Caco-2 (cell line): ENCODE measurements around the gene STAG3. TPM values are rescaled to one million over a fixed set of nuclear protein-coding genes. Genes with fewer than 3 reads are reported as not detected.
"Not testable (repeated sequence)": the region's sequence is repeated elsewhere in the genome, so short reads cannot be mapped to it uniquely, and the experiment has no call there.

Experiments used
- BruUV-seq: library from RNA; stranded (reverse); fragments of 400-500 nt; replicated peaks from 2 replicates; lab custom pipeline; 2021; lab: Mats Ljungman, UMichigan
- CTCF ChIA-PET: fragments of 300-600 bp; sonication (Branson Sonifier 250); formaldehyde crosslinking; loops from one replicate; lab custom pipeline; 2022; ENCODE audit warnings: antibody characterized with exemption; lab: Charles Lee
- POLR2A ChIA-PET: fragments of 300-600 bp; sonication (Branson Sonifier 250); formaldehyde crosslinking; loops from one replicate; lab custom pipeline; 2022; ENCODE audit warnings: antibody characterized with exemption; lab: Charles Lee
- DNase-seq, 2 experiments: peaks; one replicate each; pipeline versions ENCODE4 v3.0.0 to v3.0.0-alpha.2; 2020 to 2022
- H3K27me3 ChIP-seq: replicated peaks from 2 replicates; pipeline ENCODE4 v1.6.0; 2011; ENCODE audit warnings: low read length; ENCODE audit not compliant: control insufficient read depth, insufficient read depth
- H3K36me3 ChIP-seq: 2 replicates; pipeline ENCODE4 v1.5.1; 2011; ENCODE audit warnings: low read length; ENCODE audit not compliant: control insufficient read depth, insufficient read depth
- H3K4me1 ChIP-seq: fragments of 250-450 bp; sonication (Bioruptor Pico); 2 replicates; pipeline ENCODE4 v1.5.1; 2020; ENCODE audit warnings: mild to moderate bottlenecking
- H3K4me3 ChIP-seq: 2 replicates; pipeline ENCODE4 v1.5.1; 2011; ENCODE audit warnings: low read depth, mild to moderate bottlenecking, control low read depth, low read length
- H3K9me3 ChIP-seq: fragments of 250-450 bp; sonication (Bioruptor Pico); 2 replicates; pipeline ENCODE4 v1.5.1; 2020; ENCODE audit warnings: mild to moderate bottlenecking, moderate library complexity
- H3K27ac Mint-ChIP-seq: one replicate; pipeline ENCODE4 v1.8.0; 2022; ENCODE audit warnings: mixed read lengths; ENCODE audit not compliant: unreplicated experiment
- H3K27me3 Mint-ChIP-seq: one replicate; pipeline ENCODE4 v1.8.0; 2022; ENCODE audit warnings: mixed read lengths; ENCODE audit not compliant: insufficient read depth, unreplicated experiment
- H3K36me3 Mint-ChIP-seq: one replicate; pipeline ENCODE4 v1.8.0; 2022; ENCODE audit warnings: mild to moderate bottlenecking, mixed read lengths; ENCODE audit not compliant: insufficient read depth, unreplicated experiment
- H3K4me1 Mint-ChIP-seq: one replicate; pipeline ENCODE4 v1.8.0; 2022; ENCODE audit warnings: low read depth, mixed read lengths; ENCODE audit not compliant: unreplicated experiment
- H3K4me3 Mint-ChIP-seq: one replicate; pipeline ENCODE4 v1.8.0; 2022; ENCODE audit warnings: mild to moderate bottlenecking, moderate library complexity, mixed read lengths; ENCODE audit not compliant: unreplicated experiment
- H3K9me3 Mint-ChIP-seq: one replicate; pipeline ENCODE4 v1.8.0; 2022; ENCODE audit warnings: mixed read lengths; ENCODE audit not compliant: unreplicated experiment
- intact Hi-C: fragments of 100-400 bp; cut with micrococcal nuclease; formaldehyde crosslinking; loops from one replicate; pipeline ENCODE4 v1.10.0; 2022; ENCODE audit not compliant: unreplicated experiment
- total RNA-seq: library from RNA; stranded (reverse); gene quantifications from 2 replicates; pipeline ENCODE4 v1.2.3, GENCODE V29; 2022
- TF ChIP-seq, protein P1 (sequence below), 2 experiments: fragments of 200-600 bp in 1 of 2; IDR thresholded peaks; 1 replicate in 1 of 2; 2 replicates in 1 of 2; pipeline versions ENCODE4 v1.5.1 to v1.8.0; 2011 to 2022; ENCODE audit warnings: antibody characterized with exemption in 1 of 2, control low read depth in 1 of 2, inconsistent platforms in 1 of 2, low read depth in 1 of 2, low read length in 1 of 2, mild to moderate bottlenecking in 1 of 2, moderate library complexity in 1 of 2; ENCODE audit not compliant: insufficient read depth in 1 of 2, severe bottlenecking in 1 of 2, unreplicated experiment in 1 of 2

STAG3 gene
- total RNA-seq, 1 experiment from 2014 or later = 1.3 TPM

- BruUV-seq, H3K4me3 Mint-ChIP-seq, H3K27me3 Mint-ChIP-seq, H3K36me3 Mint-ChIP-seq, intact Hi-C loops, POLR2A ChIA-PET, H3K9me3 ChIP-seq, H3K4me3 ChIP-seq, H3K27me3 ChIP-seq, H3K36me3 ChIP-seq, H3K9me3 Mint-ChIP-seq: not testable (repeated sequence)
- Mint-ChIP-seq H3K27ac (peak overlapping the region; percentile 63), H3K4me1 (peaks cover 19% of the 10 kb centered on the region)
- CTCF ChIA-PET = interaction anchor here (1.4 kb wide), 1 partner anchor 28 kb away, joined by 4 read pairs; no protein-coding TSS in a partner anchor
- H3K4me1 ChIP-seq = peaks cover 16% of the 10 kb centered on the region
- DNase-seq = peak in 1 of 2 experiments; percentile 18
Measured at GRCh38 chr7:100244988-100245605, 67.4 kb downstream of the STAG3 start.

GRCh38 chr7:100246121-100246864 lies 68.6 kb downstream of the STAG3 start:
- intact Hi-C loops, H3K36me3 ChIP-seq, H3K4me3 ChIP-seq, BruUV-seq, H3K9me3 ChIP-seq, H3K27me3 ChIP-seq, H3K4me3 Mint-ChIP-seq, DNase-seq, H3K27me3 Mint-ChIP-seq, POLR2A ChIA-PET, H3K36me3 Mint-ChIP-seq, H3K9me3 Mint-ChIP-seq: not testable (repeated sequence)
- H3K27ac Mint-ChIP-seq = peak overlapping the region; percentile 6
- H3K4me1 ChIP-seq = peaks cover 16% of the 10 kb centered on the region
- peaks cover 19% of the 10 kb centered on the region for H3K4me1 Mint-ChIP-seq
- CTCF ChIA-PET = interaction anchor here (0.6 to 1.4 kb wide), 3 partner anchors 23 to 136 kb away, joined by 4 to 5 read pairs (median 4); no protein-coding TSS in a partner anchor

- H3K4me1 Mint-ChIP-seq = peaks cover 19% of the 10 kb centered on the region
- H3K36me3 Mint-ChIP-seq, H3K27me3 Mint-ChIP-seq, H3K36me3 ChIP-seq, H3K9me3 ChIP-seq, H3K9me3 Mint-ChIP-seq, H3K4me3 ChIP-seq, DNase-seq, H3K27me3 ChIP-seq, BruUV-seq, intact Hi-C loops, H3K4me3 Mint-ChIP-seq: not testable (repeated sequence)
- H3K4me1 ChIP-seq = peaks cover 16% of the 10 kb centered on the region
- H3K27ac Mint-ChIP-seq = peak overlapping the region; percentile 97
- POLR2A ChIA-PET = interaction anchor here (0.6 kb wide), 1 partner anchor 98 kb away, joined by 3 read pairs; the partner anchor contains the start of gene LAMTOR4
- CTCF ChIA-PET = interaction anchor here (0.6 to 1.3 kb wide), 2 partner anchors 23 to 136 kb away, joined by 4 to 5 read pairs; no protein-coding TSS in a partner anchor
Measured at GRCh38 chr7:100246865-100247137, 69.1 kb downstream of the STAG3 start.

DNA sequence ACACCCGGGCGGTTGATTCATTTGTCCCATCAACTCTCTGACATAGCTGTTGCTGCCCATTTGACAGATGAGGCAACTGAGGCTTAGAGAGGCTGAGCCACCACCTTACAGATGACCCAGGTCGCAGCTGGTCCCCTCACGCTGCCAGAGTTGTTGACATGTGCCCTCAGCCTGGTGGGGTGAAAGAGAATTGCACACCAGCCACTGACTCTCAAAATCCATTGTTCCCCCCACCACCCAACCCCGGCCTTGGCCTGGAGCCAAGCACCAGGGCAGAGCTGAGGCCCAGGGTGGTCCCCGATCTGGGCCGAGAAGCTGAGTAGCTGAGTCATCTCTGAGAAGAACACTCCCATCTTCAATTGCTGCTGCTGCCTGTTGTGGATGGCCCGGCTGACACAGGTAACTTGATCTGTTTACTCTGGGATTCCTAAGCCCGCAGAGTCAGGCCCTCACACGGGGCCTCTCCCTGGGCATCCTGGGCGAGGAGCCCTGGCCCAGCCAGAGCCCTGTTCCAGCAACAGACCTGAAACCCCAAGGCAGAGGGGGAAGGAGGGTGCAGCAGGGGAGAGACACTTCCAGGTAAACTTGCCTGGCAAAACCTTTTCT lies 69.5 kb downstream of the STAG3 start:
- Mint-ChIP-seq H3K27me3 (no peaks in the 10 kb centered on the region), H3K4me3 (peak overlapping the region; percentile 59), H3K4me1 (peaks cover 19% of the 10 kb centered on the region), H3K9me3 (no peaks in the 10 kb centered on the region), H3K27ac (peak overlapping the region; percentile 97), H3K36me3 (peaks cover 6% of the 10 kb centered on the region)
- peak; percentile 83 to 90 for DNase-seq
- intact Hi-C loops = no loop called here
- POLR2A ChIA-PET = interaction anchor here (0.6 kb wide), 1 partner anchor 99 kb away, joined by 3 read pairs; the partner anchor contains the start of gene LAMTOR4
- BruUV-seq = no TSS peak
- H3K4me3 ChIP-seq = no peak overlapping the region
- peaks cover 16% of the 10 kb centered on the region for H3K4me1 ChIP-seq
- no peaks in the 10 kb centered on the region for H3K9me3 ChIP-seq
- CTCF ChIA-PET = interaction anchor here (0.6 to 1.3 kb wide), 3 partner anchors 22 to 135 kb away, joined by 3 to 5 read pairs (median 4); no protein-coding TSS in a partner anchor
- H3K36me3 ChIP-seq = no peaks in the 10 kb centered on the region
- H3K27me3 ChIP-seq = no peaks in the 10 kb centered on the region
- TF ChIP-seq, protein P1, sequence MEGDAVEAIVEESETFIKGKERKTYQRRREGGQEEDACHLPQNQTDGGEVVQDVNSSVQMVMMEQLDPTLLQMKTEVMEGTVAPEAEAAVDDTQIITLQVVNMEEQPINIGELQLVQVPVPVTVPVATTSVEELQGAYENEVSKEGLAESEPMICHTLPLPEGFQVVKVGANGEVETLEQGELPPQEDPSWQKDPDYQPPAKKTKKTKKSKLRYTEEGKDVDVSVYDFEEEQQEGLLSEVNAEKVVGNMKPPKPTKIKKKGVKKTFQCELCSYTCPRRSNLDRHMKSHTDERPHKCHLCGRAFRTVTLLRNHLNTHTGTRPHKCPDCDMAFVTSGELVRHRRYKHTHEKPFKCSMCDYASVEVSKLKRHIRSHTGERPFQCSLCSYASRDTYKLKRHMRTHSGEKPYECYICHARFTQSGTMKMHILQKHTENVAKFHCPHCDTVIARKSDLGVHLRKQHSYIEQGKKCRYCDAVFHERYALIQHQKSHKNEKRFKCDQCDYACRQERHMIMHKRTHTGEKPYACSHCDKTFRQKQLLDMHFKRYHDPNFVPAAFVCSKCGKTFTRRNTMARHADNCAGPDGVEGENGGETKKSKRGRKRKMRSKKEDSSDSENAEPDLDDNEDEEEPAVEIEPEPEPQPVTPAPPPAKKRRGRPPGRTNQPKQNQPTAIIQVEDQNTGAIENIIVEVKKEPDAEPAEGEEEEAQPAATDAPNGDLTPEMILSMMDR (IDR thresholded peaks at IDR 0.05; ENCODE audit: insufficient read depth in 1 of 2, low read depth in 1 of 2, low read length in 1 of 2, severe bottlenecking in 1 of 2, unreplicated experiment in 1 of 2) = peak; percentile 10 to 31
